ENCODE results near the gene NOPCHAP1. TPM values are rescaled to one million over a fixed set of nuclear protein-coding genes. Genes with fewer than 3 reads are reported as not detected.

The NOPCHAP1 gene
- total RNA-seq, 6 experiments from 2014 or later: 2.1 to 7.7 (median 6.1) TPM

- H3K27me3 ChIP-seq: no peaks in the 10 kb centered on the region
- ATAC-seq (no peak), DNase-seq (no peak)
- H3K27ac ChIP-seq: no peak overlapping the region
- no peak for TF ChIP-seq POLR2A (IDR thresholded peaks at IDR 0.05)
- TF ChIP-seq, protein P1, sequence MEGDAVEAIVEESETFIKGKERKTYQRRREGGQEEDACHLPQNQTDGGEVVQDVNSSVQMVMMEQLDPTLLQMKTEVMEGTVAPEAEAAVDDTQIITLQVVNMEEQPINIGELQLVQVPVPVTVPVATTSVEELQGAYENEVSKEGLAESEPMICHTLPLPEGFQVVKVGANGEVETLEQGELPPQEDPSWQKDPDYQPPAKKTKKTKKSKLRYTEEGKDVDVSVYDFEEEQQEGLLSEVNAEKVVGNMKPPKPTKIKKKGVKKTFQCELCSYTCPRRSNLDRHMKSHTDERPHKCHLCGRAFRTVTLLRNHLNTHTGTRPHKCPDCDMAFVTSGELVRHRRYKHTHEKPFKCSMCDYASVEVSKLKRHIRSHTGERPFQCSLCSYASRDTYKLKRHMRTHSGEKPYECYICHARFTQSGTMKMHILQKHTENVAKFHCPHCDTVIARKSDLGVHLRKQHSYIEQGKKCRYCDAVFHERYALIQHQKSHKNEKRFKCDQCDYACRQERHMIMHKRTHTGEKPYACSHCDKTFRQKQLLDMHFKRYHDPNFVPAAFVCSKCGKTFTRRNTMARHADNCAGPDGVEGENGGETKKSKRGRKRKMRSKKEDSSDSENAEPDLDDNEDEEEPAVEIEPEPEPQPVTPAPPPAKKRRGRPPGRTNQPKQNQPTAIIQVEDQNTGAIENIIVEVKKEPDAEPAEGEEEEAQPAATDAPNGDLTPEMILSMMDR (IDR thresholded peaks at IDR 0.05): no peak
- peaks cover 0 to 11% (median 3%) of the 10 kb centered on the region in 4 donors for H3K4me1 ChIP-seq
- H3K36me3 ChIP-seq: peaks cover 0 to 24% (median 3%) of the 10 kb centered on the region in 4 donors
- intact Hi-C loops (cut with DNase I): no loop called here
- no peaks in the 10 kb centered on the region for H3K9me3 ChIP-seq
- 92% methylated on average over 4 of the region's 4 CpGs for WGBS (ENCODE audit: insufficient coverage, low coverage, low lambda C conversion rate, missing lambda C conversion rate)
- H3K4me3 ChIP-seq: no peak overlapping the region
These were observed 4.8 kb downstream of the NOPCHAP1 start for GRCh38 chr12:104990950-104991349.

DNA sequence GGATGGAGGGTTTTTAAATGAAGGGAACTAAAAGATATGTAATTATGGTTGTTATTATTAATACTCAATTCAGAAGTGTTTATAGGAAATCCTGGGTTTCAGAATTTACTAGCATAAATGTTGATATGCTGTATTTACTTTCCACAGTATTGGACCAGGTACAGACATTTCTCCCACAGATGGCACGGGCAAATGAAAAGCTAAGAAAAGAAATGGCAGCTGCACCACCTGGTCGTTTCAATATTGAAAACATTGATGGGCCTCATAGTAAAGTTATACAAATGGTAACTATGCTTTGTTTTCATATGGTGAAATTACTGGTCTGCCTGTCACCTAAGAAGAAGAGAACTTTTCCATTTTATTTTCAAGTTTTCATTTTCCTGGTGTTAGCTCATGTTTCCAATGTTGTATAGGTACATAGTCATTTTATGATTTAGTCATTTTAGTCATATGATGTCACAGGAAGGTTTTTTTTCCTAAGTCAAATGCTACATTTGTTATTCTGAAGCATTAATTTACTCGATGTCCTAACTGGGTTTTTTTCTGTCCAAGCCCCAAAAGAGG lies 5.5 kb downstream of the NOPCHAP1 start:
- 79% methylated on average over 3 of the region's 3 CpGs for WGBS (ENCODE audit: insufficient coverage, low coverage, low lambda C conversion rate, missing lambda C conversion rate)

DNA sequence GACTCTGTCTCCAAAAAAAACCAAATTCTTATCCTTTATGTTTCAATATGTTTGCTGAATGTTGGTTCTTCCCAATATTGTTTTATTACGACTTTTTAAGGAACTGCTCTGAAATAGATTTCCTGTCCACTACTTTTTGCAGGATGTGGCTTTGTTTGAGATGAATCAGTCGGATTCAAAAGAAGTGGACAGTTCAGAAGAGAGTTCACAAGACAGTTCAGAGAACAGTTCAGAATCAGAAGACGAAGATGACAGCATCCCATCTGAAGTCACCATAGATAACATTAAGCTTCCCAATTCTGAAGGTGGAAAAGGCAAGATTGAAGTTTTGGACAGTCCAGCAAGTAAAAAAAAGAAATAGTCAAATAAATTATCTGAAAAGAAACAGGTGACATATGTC lies 8.2 kb downstream of the NOPCHAP1 start:
- no peak for TF ChIP-seq POLR2A (IDR thresholded peaks at IDR 0.05)
- TF ChIP-seq, protein P1 (IDR thresholded peaks at IDR 0.05): no peak
- H3K36me3 ChIP-seq: peaks cover 0 to 27% (median 3%) of the 10 kb centered on the region in 4 donors
- H3K9me3 ChIP-seq: no peaks in the 10 kb centered on the region
- H3K27me3 ChIP-seq: no peaks in the 10 kb centered on the region
- no peaks in the 10 kb centered on the region for H3K4me1 ChIP-seq
- ATAC-seq (no peak), DNase-seq (no peak)
- H3K4me3 ChIP-seq: no peak overlapping the region
- H3K27ac ChIP-seq: no peak overlapping the region
- whole genome bisulfite sequencing (ENCODE audit: insufficient coverage, low coverage, low lambda C conversion rate, missing lambda C conversion rate): 63% methylated on average over 3 of the region's 3 CpGs
- intact Hi-C loops (cut with DNase I): no loop called here

More for the DNA sequence above, 5.5 kb downstream of the NOPCHAP1 start:
- intact Hi-C loops (cut with DNase I): no loop called here
- DNase-seq (no peak), ATAC-seq (no peak)
- H3K4me1 ChIP-seq: peaks cover 0 to 11% (median 2%) of the 10 kb centered on the region in 4 donors
- no peak for TF ChIP-seq POLR2A (IDR thresholded peaks at IDR 0.05)
- TF ChIP-seq, protein P1 (IDR thresholded peaks at IDR 0.05): no peak
- no peaks in the 10 kb centered on the region for H3K9me3 ChIP-seq
- peaks cover 0 to 31% (median 3%) of the 10 kb centered on the region in 4 donors for H3K36me3 ChIP-seq
- H3K4me3 ChIP-seq: no peak overlapping the region
- H3K27ac ChIP-seq: no peak overlapping the region
- no peaks in the 10 kb centered on the region for H3K27me3 ChIP-seq

- H3K27ac ChIP-seq: no peak overlapping the region
- intact Hi-C loops (cut with DNase I): no loop called here
- no peaks in the 10 kb centered on the region for H3K9me3 ChIP-seq
- no peak for DNase-seq
- H3K4me1 ChIP-seq: no peaks in the 10 kb centered on the region
- ATAC-seq: no peak
- H3K4me3 ChIP-seq: no peak overlapping the region
- H3K27me3 ChIP-seq: no peaks in the 10 kb centered on the region
- peaks cover 0 to 22% (median 6%) of the 10 kb centered on the region in 4 donors for H3K36me3 ChIP-seq
- 78% methylated on average over 3 of the region's 3 CpGs for WGBS (ENCODE audit: insufficient coverage, low coverage, low lambda C conversion rate, missing lambda C conversion rate)
- TF ChIP-seq, protein P1 (IDR thresholded peaks at IDR 0.05): no peak
These were observed 11.4 kb downstream of the NOPCHAP1 start for GRCh38 chr12:104997541-104997940.

All from right lobe of liver (tissue), 6 donors.